Karpas-422 (cell line): ENCODE measurements around the gene C19orf81. TPM values are rescaled to one million over a fixed set of nuclear protein-coding genes. Genes with fewer than 3 reads are reported as not detected.
"Not testable (repeated sequence)": the region's sequence is repeated elsewhere in the genome, so short reads cannot be mapped to it uniquely, and the experiment has no call there.

Source experiments
- DNase-seq: peaks from one replicate; pipeline ENCODE4 v3.0.0-alpha.2; 2015
- H2AFZ ChIP-seq: fragments of 200-600 bp; sonication (generic); 2 replicates; pipeline ENCODE4 v1.6.1; 2014; ENCODE audit warnings: antibody characterized with exemption, low read length, mixed read lengths
- H3K27ac ChIP-seq: fragments of 200-600 bp; sonication (generic); 2 replicates; pipeline ENCODE4 v1.5.1; 2014; ENCODE audit warnings: mild to moderate bottlenecking, low read length, moderate library complexity
- H3K27me3 ChIP-seq: fragments of 200-600 bp; sonication (generic); 2 replicates; pipeline ENCODE4 v1.6.1; 2014; ENCODE audit warnings: low read length, mixed read lengths
- H3K36me3 ChIP-seq: fragments of 200-600 bp; sonication (generic); 2 replicates; pipeline ENCODE4 v1.6.1; 2014; ENCODE audit warnings: low read length, mixed read lengths; ENCODE audit not compliant: insufficient read depth
- H3K4me1 ChIP-seq: fragments of 200-600 bp; sonication (generic); 2 replicates; pipeline ENCODE4 v1.6.1; 2014; ENCODE audit warnings: mild to moderate bottlenecking, low read length, mixed read lengths
- H3K4me2 ChIP-seq: fragments of 200-600 bp; sonication (generic); 2 replicates; pipeline ENCODE4 v1.6.1; 2014; ENCODE audit warnings: low read length, low read depth, mild to moderate bottlenecking; ENCODE audit not compliant: poor library complexity, severe bottlenecking
- H3K4me3 ChIP-seq: fragments of 200-600 bp; sonication (generic); 2 replicates; pipeline ENCODE4 v1.5.1; 2014; ENCODE audit warnings: mild to moderate bottlenecking, antibody characterized with exemption, low read length, mixed read lengths
- H3K79me2 ChIP-seq: fragments of 200-600 bp; sonication (generic); 2 replicates; pipeline ENCODE4 v1.6.1; 2014; ENCODE audit warnings: mild to moderate bottlenecking, low read length, mixed read lengths
- H3K9ac ChIP-seq: fragments of 200-600 bp; sonication (generic); 2 replicates; pipeline ENCODE4 v1.6.0; 2014; ENCODE audit warnings: low read length
- H3K9me2 ChIP-seq: fragments of 200-600 bp; sonication (generic), shearing (Covaris generic); replicated peaks from 2 replicates; pipeline ENCODE4 v1.6.0; 2014; ENCODE audit warnings: mild to moderate bottlenecking, low read length, moderate library complexity; ENCODE audit not compliant: insufficient read depth
- H3K9me3 ChIP-seq: fragments of 300-700, 200-600 bp; sonication (generic); 2 replicates; pipeline ENCODE4 v1.6.1; 2014; ENCODE audit warnings: low read length, mixed read lengths
- H4K20me1 ChIP-seq: fragments of 200-600 bp; sonication (generic); 2 replicates; pipeline ENCODE4 v1.6.1; 2014; ENCODE audit warnings: mild to moderate bottlenecking, antibody characterized with exemption, low read length, low read depth; ENCODE audit not compliant: insufficient read depth
- total RNA-seq: library from RNA; depleted of rRNA; stranded (reverse); fragments of >200 nt; shearing (Covaris generic); gene quantifications from 2 replicates; pipeline ENCODE4 v1.2.3, GENCODE V29; 2014; ENCODE audit warnings: low replicate concordance

C19orf81 gene
- total RNA-seq, 1 experiment from 2014 or later: not detected

- H3K4me2 ChIP-seq: no peak overlapping the region
- H3K4me3 ChIP-seq: no peak overlapping the region
- H3K4me1 ChIP-seq: no peaks in the 10 kb centered on the region
- no peak overlapping the region for H2AFZ ChIP-seq
- DNase-seq: no peak
- no peak overlapping the region for H3K27ac ChIP-seq
- no peaks in the 10 kb centered on the region for H3K79me2 ChIP-seq
- no peaks in the 10 kb centered on the region for H3K9me3 ChIP-seq
- no peaks in the 10 kb centered on the region for H3K27me3 ChIP-seq
- H3K9me2 ChIP-seq: no peaks in the 10 kb centered on the region
- H3K9ac ChIP-seq: no peak overlapping the region
- H4K20me1 ChIP-seq: no peaks in the 10 kb centered on the region
- no peaks in the 10 kb centered on the region for H3K36me3 ChIP-seq
Observed at GRCh38 chr19:50607388-50607787, 41.9 kb upstream of the C19orf81 start.

- Histone ChIP-seq H3K27ac (no peak overlapping the region), H2AFZ (no peak overlapping the region), H3K9me3 (no peaks in the 10 kb centered on the region), H3K4me3 (no peak overlapping the region), H4K20me1 (no peaks in the 10 kb centered on the region), H3K79me2 (no peaks in the 10 kb centered on the region), H3K9ac (no peak overlapping the region), H3K9me2 (no peaks in the 10 kb centered on the region), H3K4me2 (no peak overlapping the region), H3K27me3 (no peaks in the 10 kb centered on the region), H3K4me1 (no peaks in the 10 kb centered on the region), H3K36me3 (no peaks in the 10 kb centered on the region)
- peak; percentile 94 for DNase-seq
Observed at GRCh38 chr19:50607874-50608785, 41.1 kb upstream of the C19orf81 start.

- not testable (repeated sequence) for H3K9me3 ChIP-seq, H4K20me1 ChIP-seq, H3K79me2 ChIP-seq, H2AFZ ChIP-seq, H3K9me2 ChIP-seq, H3K4me2 ChIP-seq, H3K27me3 ChIP-seq, H3K27ac ChIP-seq, H3K36me3 ChIP-seq, H3K4me1 ChIP-seq, H3K9ac ChIP-seq, H3K4me3 ChIP-seq, DNase-seq
Observed at GRCh38 chr19:50612504-50613404, 36.5 kb upstream of the C19orf81 start.

GRCh38 chr19:50618379-50618778 is 30.9 kb upstream of the C19orf81 start:
- not testable (repeated sequence) for H3K9ac ChIP-seq, H3K27ac ChIP-seq, H3K4me3 ChIP-seq, H3K79me2 ChIP-seq, H3K9me3 ChIP-seq, DNase-seq, H3K4me2 ChIP-seq, H4K20me1 ChIP-seq, H3K9me2 ChIP-seq, H3K27me3 ChIP-seq, H2AFZ ChIP-seq, H3K36me3 ChIP-seq, H3K4me1 ChIP-seq

GRCh38 chr19:50619184-50619583 is 30.1 kb upstream of the C19orf81 start:
- not testable (repeated sequence) for H2AFZ ChIP-seq, H3K27ac ChIP-seq, H4K20me1 ChIP-seq, H3K9me2 ChIP-seq, H3K9me3 ChIP-seq, H3K27me3 ChIP-seq, H3K36me3 ChIP-seq, H3K9ac ChIP-seq, H3K4me2 ChIP-seq, DNase-seq, H3K79me2 ChIP-seq, H3K4me3 ChIP-seq, H3K4me1 ChIP-seq

GRCh38 chr19:50620394-50620906 is 28.8 kb upstream of the C19orf81 start:
- not testable (repeated sequence) for H3K4me2 ChIP-seq, H3K36me3 ChIP-seq, H4K20me1 ChIP-seq, H3K4me1 ChIP-seq, DNase-seq, H3K4me3 ChIP-seq, H3K9me3 ChIP-seq, H3K9me2 ChIP-seq, H3K79me2 ChIP-seq, H3K27me3 ChIP-seq, H2AFZ ChIP-seq, H3K27ac ChIP-seq, H3K9ac ChIP-seq

GRCh38 chr19:50624949-50625600 is 24.2 kb upstream of the C19orf81 start:
- no peak overlapping the region for H3K4me2 ChIP-seq
- no peaks in the 10 kb centered on the region for H3K9me2 ChIP-seq
- H3K4me1 ChIP-seq: no peaks in the 10 kb centered on the region
- no peak overlapping the region for H3K4me3 ChIP-seq
- H3K79me2 ChIP-seq: no peaks in the 10 kb centered on the region
- H3K36me3 ChIP-seq: no peaks in the 10 kb centered on the region
- H3K9me3 ChIP-seq: no peaks in the 10 kb centered on the region
- H2AFZ ChIP-seq: no peak overlapping the region
- H3K9ac ChIP-seq: no peak overlapping the region
- H3K27me3 ChIP-seq: no peaks in the 10 kb centered on the region
- no peak overlapping the region for H3K27ac ChIP-seq
- no peaks in the 10 kb centered on the region for H4K20me1 ChIP-seq
- no peak for DNase-seq

- Histone ChIP-seq H3K9me2 (no peaks in the 10 kb centered on the region), H3K9me3 (no peaks in the 10 kb centered on the region), H3K79me2 (no peaks in the 10 kb centered on the region), H3K27me3 (no peaks in the 10 kb centered on the region), H4K20me1 (no peaks in the 10 kb centered on the region), H3K4me1 (no peaks in the 10 kb centered on the region), H3K27ac (no peak overlapping the region), H3K4me3 (no peak overlapping the region), H3K9ac (no peak overlapping the region), H2AFZ (no peak overlapping the region), H3K4me2 (no peak overlapping the region), H3K36me3 (no peaks in the 10 kb centered on the region)
- DNase-seq: no peak
Observed at GRCh38 chr19:50626011-50626410, 23.2 kb upstream of the C19orf81 start.
